SH-SY5Y (cell line): ENCODE results near the gene KIF1C.

ENCODE experiments used
- GATA2 ChIP-seq: IDR thresholded peaks from 2 replicates; pipeline ENCODE4 v1.6.1; 2011; ENCODE audit warnings: mild to moderate bottlenecking, low read depth, low read length
- GATA3 ChIP-seq: IDR thresholded peaks from 2 replicates; pipeline ENCODE4 v1.6.1; 2011; ENCODE audit warnings: low read depth, mild to moderate bottlenecking, low read length, moderate library complexity

- TF ChIP-seq GATA2 (no peak), GATA3 (no peak)
These were observed 25.9 kb upstream of the KIF1C start for GRCh38 chr17:4971826-4972225.
